ENCODE measurements around the gene ZHX3. TPM values are rescaled to one million over a fixed set of nuclear protein-coding genes. Genes with fewer than 3 reads are reported as not detected.

The ZHX3 gene
- total and polyA plus RNA-seq, 2 of the 13 experiments (the other 11 are each of a cell fraction or from before 2014, with no cell fraction given) = 8.4 to 11.7 TPM

DNA sequence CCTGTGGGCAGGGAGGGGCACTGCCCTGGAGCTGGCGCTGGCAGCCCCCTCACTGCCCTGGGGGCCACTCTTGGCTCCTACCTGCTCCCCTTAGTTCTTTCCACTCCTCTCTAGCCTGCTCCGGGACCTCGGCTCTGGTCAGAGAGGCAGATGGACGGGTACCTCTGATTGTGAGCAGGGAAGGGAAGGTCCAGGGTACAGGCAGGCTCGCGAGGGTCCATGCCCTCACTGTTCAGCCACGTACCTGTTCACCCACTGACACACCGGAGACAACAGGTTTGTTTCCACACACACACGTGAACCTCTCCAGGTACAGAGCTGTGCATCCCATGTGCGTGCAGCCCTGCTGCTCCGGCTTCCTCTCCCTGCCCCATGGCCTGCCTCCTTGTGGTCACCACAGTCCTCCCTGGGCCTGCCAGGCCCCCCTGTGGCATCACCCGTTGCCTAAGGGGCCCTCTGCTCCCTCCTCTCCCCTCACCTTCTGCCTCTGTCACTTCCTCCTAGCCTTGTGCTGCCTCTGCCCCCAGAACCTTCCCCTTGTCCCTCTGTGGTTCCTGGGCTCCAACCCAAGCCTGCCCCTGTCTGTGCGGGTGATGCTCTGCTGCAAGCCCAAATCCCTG, 46.8 kb upstream of the ZHX3 start:
- intact Hi-C loops (cut with micrococcal nuclease; ENCODE audit: unreplicated experiment) = no loop called here
- Histone ChIP-seq H3K36me3 (replicated peaks in 1 of 2; ENCODE audit: control insufficient read depth in 1 of 2, insufficient read depth in 2 of 2, low read length in 2 of 2) (no peaks in the 10 kb centered on the region), H3K9me3 (ENCODE audit: low read length) (no peaks in the 10 kb centered on the region), H3K27me3 (ENCODE audit: control insufficient read depth in 1 of 2, insufficient read depth in 2 of 2, low read length in 2 of 2) (peaks cover 26 to 44% of the 10 kb centered on the region in 2 experiments), H4K20me1 (ENCODE audit: insufficient read depth, low read length) (no peaks in the 10 kb centered on the region), H2AFZ (ENCODE audit: low read length) (no peak overlapping the region), H3K27ac (ENCODE audit: extremely low read length, insufficient read depth, low read length) (no peak overlapping the region), H3K79me2 (ENCODE audit: insufficient read depth, low read length) (no peaks in the 10 kb centered on the region), H3K4me3 (replicated peaks in 1 of 3; ENCODE audit: insufficient read depth in 1 of 3, low read depth in 2 of 3, low read length in 3 of 3) (no peak overlapping the region), H3K4me2 (ENCODE audit: low read depth, low read length) (no peak overlapping the region), H3K4me1 (ENCODE audit: insufficient read depth, low read length) (peaks cover 14% of the 10 kb centered on the region), H3K9ac (ENCODE audit: insufficient read depth, low read depth, low read length) (no peak overlapping the region)
- POLR2A ChIA-PET = no interaction called here
- in situ Hi-C loops (cut with HindIII; ENCODE audit: extremely low pct_ligation_motif_present, low pct_unique_long_range_greater_than_20kb) = no loop called here
- no peak for FAIRE-seq
- TF ChIP-seq MXI1 (IDR thresholded peaks at IDR 0.05; ENCODE audit: borderline replicate concordance, low read depth, low read length) = 0 out of 3 replicates have a peak, but pooled peaks have one; percentile 8
- 0 out of 2 replicates have a peak, but pooled peaks have one; percentile 56 for TF ChIP-seq HNRNPL (IDR thresholded peaks at IDR 0.05; ENCODE audit: low read depth, low read length)
- no peak for TF ChIP-seq CC2D1A (CRISPR knock-in tag; IDR thresholded peaks at IDR 0.05)
- TF ChIP-seq STAG1 (CRISPR knock-in tag; IDR thresholded peaks at IDR 0.05) = 0 out of 2 replicates have a peak, but pooled peaks have one; percentile 14
- TF ChIP-seq ZNF768 (CRISPR knock-in tag; IDR thresholded peaks at IDR 0.05) = peak; percentile 21; the same call in 1 of the 2 replicates
- TF ChIP-seq, protein P1, sequence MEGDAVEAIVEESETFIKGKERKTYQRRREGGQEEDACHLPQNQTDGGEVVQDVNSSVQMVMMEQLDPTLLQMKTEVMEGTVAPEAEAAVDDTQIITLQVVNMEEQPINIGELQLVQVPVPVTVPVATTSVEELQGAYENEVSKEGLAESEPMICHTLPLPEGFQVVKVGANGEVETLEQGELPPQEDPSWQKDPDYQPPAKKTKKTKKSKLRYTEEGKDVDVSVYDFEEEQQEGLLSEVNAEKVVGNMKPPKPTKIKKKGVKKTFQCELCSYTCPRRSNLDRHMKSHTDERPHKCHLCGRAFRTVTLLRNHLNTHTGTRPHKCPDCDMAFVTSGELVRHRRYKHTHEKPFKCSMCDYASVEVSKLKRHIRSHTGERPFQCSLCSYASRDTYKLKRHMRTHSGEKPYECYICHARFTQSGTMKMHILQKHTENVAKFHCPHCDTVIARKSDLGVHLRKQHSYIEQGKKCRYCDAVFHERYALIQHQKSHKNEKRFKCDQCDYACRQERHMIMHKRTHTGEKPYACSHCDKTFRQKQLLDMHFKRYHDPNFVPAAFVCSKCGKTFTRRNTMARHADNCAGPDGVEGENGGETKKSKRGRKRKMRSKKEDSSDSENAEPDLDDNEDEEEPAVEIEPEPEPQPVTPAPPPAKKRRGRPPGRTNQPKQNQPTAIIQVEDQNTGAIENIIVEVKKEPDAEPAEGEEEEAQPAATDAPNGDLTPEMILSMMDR (CRISPR knock-in tag; IDR thresholded peaks at IDR 0.05) = peak; percentile 32; the same call in 1 of the 2 replicates
- TF ChIP-seq ZNF577 (CRISPR knock-in tag; IDR thresholded peaks at IDR 0.05; ENCODE audit: borderline replicate concordance, low read depth) = no peak
- ATAC-seq = peak; percentile 35
- 66% methylated on average over 11 of the region's 13 CpGs for WGBS (ENCODE audit: low lambda C conversion rate)
- no TSS peak for BruUV-seq (replicated peaks)
- CTCF ChIA-PET (ENCODE audit: low intra/inter-chr PET ratio, low total read pairs) = no interaction called here
- DNase-seq (ENCODE audit: low spot score) = no peak
